Heart right ventricle (tissue), 16 donors: ENCODE data around the gene SNAP47. TPM values are rescaled to one million over a fixed set of nuclear protein-coding genes. Genes with fewer than 3 reads are reported as not detected.

ENCODE experiments used
- ATAC-seq, 8 donors: fragments of 200-7000 bp; cut with Tn5 transposase; one replicate each; pipeline ENCODE4 v1.9.1; 2020; ENCODE audit warnings: mild to moderate bottlenecking in 8 of 8, moderate library complexity in 8 of 8, moderate number of reproducible peaks in 1 of 8
- DNase-seq, 2 donors: peaks; one replicate each; pipeline ENCODE4 v3.0.0-alpha.2; 2020
- H3K27ac ChIP-seq, 10 donors: fragments of 200-600 bp; sonication (generic) in 2 of 10; one replicate each; pipeline versions ENCODE4 v1.5.0 to v1.8.0; 2020 to 2022; ENCODE audit warnings: mild to moderate bottlenecking in 3 of 10
- H3K27me3 ChIP-seq, 7 donors: fragments of 200-600 bp; one replicate each; pipeline ENCODE4 v1.8.0; 2021 to 2022; ENCODE audit warnings: mild to moderate bottlenecking in 2 of 7
- H3K36me3 ChIP-seq, 9 donors: fragments of 200-600 bp; sonication (generic) in 1 of 9; one replicate each; pipeline versions ENCODE4 v1.5.0 to v1.8.0; 2020 to 2022; ENCODE audit warnings: mild to moderate bottlenecking in 2 of 9
- H3K4me1 ChIP-seq, 9 donors: fragments of 200-600 bp; sonication (generic) in 1 of 9; one replicate each; pipeline versions ENCODE4 v1.5.0 to v1.8.0; 2020 to 2022; ENCODE audit warnings: mild to moderate bottlenecking in 4 of 9
- H3K4me3 ChIP-seq, 10 donors: fragments of 200-600 bp; sonication (generic) in 2 of 10; one replicate each; pipeline versions ENCODE4 v1.5.0 to v1.8.0; 2020 to 2022; ENCODE audit warnings: mild to moderate bottlenecking in 7 of 10, moderate library complexity in 2 of 10
- H3K9me3 ChIP-seq, 11 donors: fragments of 200-600 bp in 10 of 11; sonication (generic) in 2 of 11; one replicate each; pipeline versions ENCODE4 v1.5.0 to v1.8.0; 2013 to 2022; ENCODE audit warnings: mild to moderate bottlenecking in 2 of 11, control low read depth in 1 of 11, moderate library complexity in 1 of 11
- WGBS, 2 donors: extraction: QIAGEN DNeasy Blood & Tissue Kit; methylation state at CpG; one replicate each; pipeline ENCODE4 v1.1.7; 2013; ENCODE audit warnings: inconsistent platforms in 1 of 2; 5-methylcytosine and 5-hydroxymethylcytosine counted together
- intact Hi-C, 10 donors: fragments of 100-400 bp; cut with DNase I; formaldehyde crosslinking; loops; one replicate each; pipeline versions ENCODE4 v1.11.1 to v1.14.2; 2022
- polyA plus RNA-seq, 2 donors: library from polyadenylated mRNA; stranded (reverse); fragments of 200-250 nt; gene quantifications; one replicate each; pipeline ENCODE4 v1.2.3, GENCODE V29; 2013
- total RNA-seq, 10 donors: library from RNA; stranded (reverse); fragmentation: NEBNext Ultra II Directional in 3 of 10; extraction: Animal tissue kit (Norgen Biotek cat#: 25700) in 3 of 10; gene quantifications; one replicate each; pipeline versions ENCODE4 v1.2.1 to v1.2.4, GENCODE V29; 2021 to 2023
- TF ChIP-seq, protein P1 (sequence below), 9 donors: fragments of 200-600 bp; sonication (generic) in 2 of 9; IDR thresholded peaks; one replicate each; pipeline versions ENCODE4 v1.5.0 to v1.8.0; 2021 to 2022; ENCODE audit warnings: antibody characterized with exemption in 9 of 9, mild to moderate bottlenecking in 5 of 9, moderate library complexity in 1 of 9
- donor health status: Arrhythmogenic right ventricular cardiomyopathy.
- donor health status: ischemic (EF 13 %, LVEDD 7.1; RV severe dilation, severe dysfunction).
- donor health status: healthy with polysubstance abuse.
- donor health status: DM: no; HTN: yes; CAD: no.
- donor health status: DM: no; HTN: no; CAD: no.
- donor health status: ischemic (EF 25% LVEDD 6.9; RV normal size, moderate dysfunction).
- donor health status: ischemic (EF 25% LVEDD 5.7; RV mildly dilated, moderate dysfunction).
- donor health status: healthy.
- donor health status: DM: yes; HTN: yes; CAD: no.
- donor health status: Ischemic cardiomyopathy.
- donor health status: ischemic (EF 35%, LVEDD 5.7; RV mildly dilated, moderate dysfunction).
- donor health status: nonischemic (EF 11% LVEDD 7.7; RV severe dilation, severe dysfunction).
- donor health status: DM: yes; HTN: yes; CAD: no.
- donor health status: PGD.
- donor health status: ischemic (EF 29% LVEDD 5.4; RV normal size, mild dysfunction).
- donor health status: nonischemic (EF 23%, LVEDD 6.1; RV moderate dilation, normal function).

Gene SNAP47
- total and polyA plus RNA-seq, 12 donors, result 18.4 to 102 (median 49.7) TPM

DNA sequence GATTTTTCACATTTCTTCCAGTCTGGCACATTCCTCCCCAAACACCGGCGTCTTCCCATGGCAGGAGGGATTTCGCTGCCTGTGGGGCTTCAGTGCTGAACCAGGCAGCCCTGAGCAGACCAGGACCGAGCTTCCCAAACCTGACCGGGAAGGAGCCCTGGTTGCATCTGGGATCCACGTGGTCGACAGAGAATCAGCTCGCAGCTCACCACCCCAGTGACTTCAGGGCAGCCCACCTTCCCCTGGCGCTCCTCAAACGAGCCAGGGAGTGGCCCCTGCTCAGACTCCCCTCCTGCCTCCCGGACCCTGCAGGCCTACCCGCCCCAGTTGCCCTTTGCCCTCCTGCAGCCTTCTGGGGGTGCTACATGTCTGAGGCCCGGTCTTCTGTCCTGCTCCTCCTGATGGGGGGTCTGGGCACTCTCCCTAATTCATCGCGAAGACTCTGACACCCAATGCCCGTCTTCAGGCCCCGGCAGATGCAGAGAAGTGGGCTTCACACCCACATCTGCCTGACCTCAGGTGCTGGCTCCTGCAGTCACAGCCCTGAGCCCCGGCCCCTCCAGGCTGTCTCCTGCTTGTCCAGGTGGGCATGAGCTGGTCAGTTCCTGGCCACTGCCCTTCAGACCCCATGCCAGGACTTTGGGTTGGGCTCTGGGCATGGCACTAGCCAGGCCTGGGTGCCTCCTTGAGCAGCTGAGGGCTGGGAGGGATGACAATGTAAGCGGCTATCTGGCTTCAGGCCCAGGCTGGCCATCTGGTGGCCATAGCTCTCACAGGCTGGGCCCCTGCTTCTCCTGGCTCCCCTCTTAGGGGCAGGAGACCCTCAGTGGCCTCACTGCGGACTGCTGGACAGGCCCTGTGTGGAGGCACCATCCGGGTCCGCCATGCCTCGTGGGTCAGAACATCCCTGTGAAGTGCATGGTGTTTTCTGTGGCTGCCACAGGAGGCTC is 54.1 kb downstream of the SNAP47 start:
- TF ChIP-seq, protein P1, sequence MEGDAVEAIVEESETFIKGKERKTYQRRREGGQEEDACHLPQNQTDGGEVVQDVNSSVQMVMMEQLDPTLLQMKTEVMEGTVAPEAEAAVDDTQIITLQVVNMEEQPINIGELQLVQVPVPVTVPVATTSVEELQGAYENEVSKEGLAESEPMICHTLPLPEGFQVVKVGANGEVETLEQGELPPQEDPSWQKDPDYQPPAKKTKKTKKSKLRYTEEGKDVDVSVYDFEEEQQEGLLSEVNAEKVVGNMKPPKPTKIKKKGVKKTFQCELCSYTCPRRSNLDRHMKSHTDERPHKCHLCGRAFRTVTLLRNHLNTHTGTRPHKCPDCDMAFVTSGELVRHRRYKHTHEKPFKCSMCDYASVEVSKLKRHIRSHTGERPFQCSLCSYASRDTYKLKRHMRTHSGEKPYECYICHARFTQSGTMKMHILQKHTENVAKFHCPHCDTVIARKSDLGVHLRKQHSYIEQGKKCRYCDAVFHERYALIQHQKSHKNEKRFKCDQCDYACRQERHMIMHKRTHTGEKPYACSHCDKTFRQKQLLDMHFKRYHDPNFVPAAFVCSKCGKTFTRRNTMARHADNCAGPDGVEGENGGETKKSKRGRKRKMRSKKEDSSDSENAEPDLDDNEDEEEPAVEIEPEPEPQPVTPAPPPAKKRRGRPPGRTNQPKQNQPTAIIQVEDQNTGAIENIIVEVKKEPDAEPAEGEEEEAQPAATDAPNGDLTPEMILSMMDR (IDR thresholded peaks at IDR 0.05), result peak in 1 of 9 donors; percentile 16
- intact Hi-C loops, result loop anchor here in 2 of 10 donors (5.0 to 10.0 kb wide), 2 partner anchors 95 to 98 kb away; no protein-coding TSS in a partner anchor
- Histone ChIP-seq H3K27me3 (peaks cover 0 to 33% (median 0%) of the 10 kb centered on the region in 7 donors), H3K27ac (peak overlapping the region in 1 of 10 donors; percentile 19), H3K4me1 (peaks cover 10 to 37% (median 23%) of the 10 kb centered on the region in 9 donors), H3K36me3 (no peaks in the 10 kb centered on the region), H3K4me3 (peak overlapping the region in 5 of 10 donors; percentile 52 to 71 (median 67)), H3K9me3 (no peaks in the 10 kb centered on the region)
- DNase-seq, result no peak
- ATAC-seq, result no peak
- WGBS, 2 donors, result 75 to 78% methylated on average over 23 of the region's 23 CpGs

DNA sequence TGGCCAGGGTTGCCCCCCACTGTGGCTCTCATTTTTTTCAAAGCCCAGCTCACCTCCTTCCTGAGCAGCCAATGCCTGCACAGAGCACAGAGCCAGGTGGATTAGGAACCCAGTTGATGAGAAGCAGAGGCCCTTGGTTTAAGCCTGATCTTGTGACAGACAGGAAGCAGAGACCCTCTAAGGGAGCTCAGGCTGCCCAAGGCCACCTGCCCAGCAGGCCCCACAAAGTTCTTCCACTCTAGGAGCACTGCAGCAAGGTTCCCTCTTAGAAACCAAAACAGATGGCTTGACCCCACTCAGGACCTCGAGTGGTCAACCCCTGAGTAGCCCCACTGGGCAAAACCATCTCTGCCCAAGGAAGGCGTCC is 54.8 kb downstream of the SNAP47 start:
- H3K36me3 ChIP-seq, result no peaks in the 10 kb centered on the region
- 93 to 95% methylated on average over 2 of the region's 2 CpGs for WGBS, 2 donors
- no peak for DNase-seq
- H3K4me1 ChIP-seq, result peaks cover 10 to 44% (median 28%) of the 10 kb centered on the region in 9 donors
- no peaks in the 10 kb centered on the region for H3K9me3 ChIP-seq
- H3K27ac ChIP-seq, result no peak overlapping the region
- no peak for ATAC-seq
- intact Hi-C loops, result loop anchor here in 1 of 10 donors (5.0 kb wide), 1 partner anchor 97 kb away; no protein-coding TSS in a partner anchor
- no peak overlapping the region for H3K4me3 ChIP-seq
- TF ChIP-seq, protein P1 (IDR thresholded peaks at IDR 0.05), result no peak
- H3K27me3 ChIP-seq, result peaks cover 0 to 33% (median 0%) of the 10 kb centered on the region in 7 donors

DNA sequence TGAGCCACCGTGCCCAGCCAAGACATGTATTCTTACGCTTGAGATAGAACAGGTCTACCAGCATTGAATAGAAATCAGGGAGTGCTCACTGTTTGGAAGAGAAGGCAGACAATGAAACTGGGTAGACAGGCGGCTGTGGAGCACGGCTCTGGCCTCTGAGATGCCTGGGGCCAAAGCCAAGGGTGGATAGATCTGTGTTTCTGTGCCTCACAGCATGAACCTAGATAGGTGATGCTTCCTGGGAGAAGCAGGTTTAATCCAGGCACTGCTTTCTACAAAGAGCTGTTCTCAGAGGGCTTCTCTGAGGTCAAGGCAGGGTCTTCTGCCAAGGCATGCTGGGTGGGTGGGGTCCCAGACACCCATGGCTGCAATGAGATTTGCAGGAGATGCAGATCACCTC is 55.6 kb downstream of the SNAP47 start:
- intact Hi-C loops, result loop anchor here in 1 of 10 donors (5.0 kb wide), 1 partner anchor 96 kb away; no protein-coding TSS in a partner anchor

More for the DNA sequence above, 55.6 kb downstream of the SNAP47 start:
- Histone ChIP-seq H3K4me3 (no peak overlapping the region), H3K27me3 (peaks cover 0 to 29% (median 5%) of the 10 kb centered on the region in 7 donors), H3K9me3 (no peaks in the 10 kb centered on the region), H3K27ac (no peak overlapping the region), H3K36me3 (no peaks in the 10 kb centered on the region), H3K4me1 (peaks cover 10 to 43% (median 28%) of the 10 kb centered on the region in 9 donors)
- DNase-seq (no peak), ATAC-seq (no peak)
- TF ChIP-seq, protein P1 (IDR thresholded peaks at IDR 0.05), result no peak
- WGBS, 2 donors, result 79 to 81% methylated on average over 4 of the region's 4 CpGs
